Activated CD8-positive, alpha-beta memory T cell treated with anti-CD3 and anti-CD28 coated beads for 1 hour (primary cell): ENCODE data around the gene AK9.
"Not testable (repeated sequence)": the region's sequence is repeated elsewhere in the genome, so short reads cannot be mapped to it uniquely, and the experiment has no call there.

ENCODE experiments used
- DNase-seq, 2 donors: peaks; one replicate each; pipeline ENCODE4 v3.0.0-alpha.2; 2020; ENCODE audit warnings: low read depth in 1 of 2; ENCODE audit errors: extremely low read depth in 1 of 2

Gene AK9

GRCh38 chr6:109626311-109626710 is 64.7 kb downstream of the AK9 start:
- DNase-seq = no peak

- DNase-seq = no peak
These were observed 65.8 kb downstream of the AK9 start for GRCh38 chr6:109625199-109625598.

GRCh38 chr6:109623288-109623687 is 67.7 kb downstream of the AK9 start:
- no peak for DNase-seq

GRCh38 chr6:109612268-109612667 is 78.7 kb downstream of the AK9 start:
- no peak for DNase-seq

- DNase-seq = no peak
These were observed 79.5 kb downstream of the AK9 start for GRCh38 chr6:109611502-109611901.

GRCh38 chr6:109610590-109610989 is 80.4 kb downstream of the AK9 start:
- DNase-seq = no peak

- no peak for DNase-seq
These were observed 81.3 kb downstream of the AK9 start for GRCh38 chr6:109609737-109610136.

- no peak for DNase-seq
These were observed 84.6 kb downstream of the AK9 start for GRCh38 chr6:109606359-109606758.

- DNase-seq = no peak
These were observed 95.0 kb downstream of the AK9 start for GRCh38 chr6:109595998-109596397.

- no peak for DNase-seq
These were observed 110.5 kb downstream of the AK9 start for GRCh38 chr6:109580519-109580918.

- no peak for DNase-seq
These were observed 111.6 kb downstream of the AK9 start for GRCh38 chr6:109579361-109579760.

GRCh38 chr6:109569901-109570300 is 121.1 kb downstream of the AK9 start:
- not testable (repeated sequence) for DNase-seq

GRCh38 chr6:109561844-109562243 is 129.2 kb downstream of the AK9 start:
- no peak for DNase-seq

- no peak for DNase-seq
These were observed 159.6 kb downstream of the AK9 start for GRCh38 chr6:109531446-109531845.

- no peak for DNase-seq
These were observed 163.0 kb downstream of the AK9 start for GRCh38 chr6:109527989-109528388.

GRCh38 chr6:109526905-109527628 is 163.9 kb downstream of the AK9 start:
- DNase-seq = peak; percentile 8 to 18

GRCh38 chr6:109524129-109524528 is 166.9 kb downstream of the AK9 start:
- no peak for DNase-seq

GRCh38 chr6:109523478-109523877 is 167.5 kb downstream of the AK9 start:
- DNase-seq = no peak

GRCh38 chr6:109521080-109521479 is 169.9 kb downstream of the AK9 start:
- no peak for DNase-seq

- DNase-seq = not testable (repeated sequence)
These were observed 171.4 kb downstream of the AK9 start for GRCh38 chr6:109519647-109520046.

GRCh38 chr6:109516929-109517328 is 174.1 kb downstream of the AK9 start:
- no peak for DNase-seq

GRCh38 chr6:109515781-109516409 is 175.1 kb downstream of the AK9 start:
- DNase-seq = no peak

GRCh38 chr6:109514946-109515345 is 176.1 kb downstream of the AK9 start:
- DNase-seq = no peak
